Suprapubic skin (tissue), 3 donors: ENCODE results near the gene HSPA8.

Experiments
- CTCF ChIP-seq, 2 donors: fragments of 200-600 bp in 1 of 2; fragments of 450-650 bp in 1 of 2; sonication (generic) in 1 of 2; IDR thresholded peaks; one replicate each; pipeline ENCODE4 v1.5.1; 2016 to 2019; ENCODE audit warnings: antibody characterized with exemption in 2 of 2, mild to moderate bottlenecking in 1 of 2, moderate library complexity in 1 of 2
- POLR2A ChIP-seq, 2 donors: fragments of 450-650 bp; IDR thresholded peaks; one replicate each; pipeline ENCODE4 v1.6.1; 2017; ENCODE audit warnings: antibody characterized with exemption in 2 of 2, mild to moderate bottlenecking in 2 of 2, moderate library complexity in 2 of 2

- peak in 1 of 2 donors; percentile 61 for TF ChIP-seq CTCF (IDR thresholded peaks at IDR 0.05)
- TF ChIP-seq POLR2A (IDR thresholded peaks at IDR 0.05), result no peak
Measured at GRCh38 chr11:123111465-123111864, 49.5 kb upstream of the HSPA8 start.
